ENCODE data around the gene ANLN. TPM values are rescaled to one million over a fixed set of nuclear protein-coding genes. Genes with fewer than 3 reads are reported as not detected.

ANLN gene
- total and polyA plus RNA-seq, 2 donors from 2014 or later: 0.17 to 1.2 TPM

GRCh38 chr7:36473454-36474282 is 84.0 kb downstream of the ANLN start:
- Histone ChIP-seq H3K4me3 (ENCODE audit: low read length in 3 of 3) (no peak overlapping the region), H3K9me3 (ENCODE audit: control insufficient read depth in 2 of 3, insufficient read depth in 1 of 3, low read length in 3 of 3) (no peaks in the 10 kb centered on the region), H3K27ac (ENCODE audit: low read depth in 2 of 2, low read length in 2 of 2) (no peak overlapping the region), H3K4me1 (ENCODE audit: control insufficient read depth in 2 of 3, insufficient read depth in 2 of 3, low read depth in 1 of 3, low read length in 3 of 3) (no peaks in the 10 kb centered on the region), H3K36me3 (ENCODE audit: control insufficient read depth in 2 of 3, insufficient read depth in 3 of 3, low read length in 3 of 3) (no peaks in the 10 kb centered on the region), H3K9ac (ENCODE audit: low read length in 3 of 3) (no peak overlapping the region), H3K27me3 (ENCODE audit: control insufficient read depth, insufficient read depth, low read length) (no peaks in the 10 kb centered on the region)
- FAIRE-seq: no peak
- intact Hi-C loops (cut with DNase I): no loop called here
- peak; percentile 34 for TF ChIP-seq CTCF (IDR thresholded peaks at IDR 0.05; ENCODE audit: borderline replicate concordance, extremely low read depth, insufficient read depth)
- peak in 4 of 5 donors; percentile 19 to 50 (median 45) for DNase-seq

GRCh38 chr7:36474283-36475010 is 84.8 kb downstream of the ANLN start:
- DNase-seq (no peak), FAIRE-seq (no peak)
- no peak overlapping the region for H3K4me3 ChIP-seq (ENCODE audit: low read length in 3 of 3)
- no peaks in the 10 kb centered on the region for H3K36me3 ChIP-seq (ENCODE audit: control insufficient read depth in 2 of 3, insufficient read depth in 3 of 3, low read length in 3 of 3)
- intact Hi-C loops (cut with DNase I): no loop called here
- H3K4me1 ChIP-seq (ENCODE audit: control insufficient read depth in 2 of 3, insufficient read depth in 2 of 3, low read depth in 1 of 3, low read length in 3 of 3): no peaks in the 10 kb centered on the region
- no peak overlapping the region for H3K27ac ChIP-seq (ENCODE audit: low read depth in 2 of 2, low read length in 2 of 2)
- H3K9me3 ChIP-seq (ENCODE audit: control insufficient read depth in 2 of 3, insufficient read depth in 1 of 3, low read length in 3 of 3): no peaks in the 10 kb centered on the region
- no peaks in the 10 kb centered on the region for H3K27me3 ChIP-seq (ENCODE audit: control insufficient read depth, insufficient read depth, low read length)
- no peak overlapping the region for H3K9ac ChIP-seq (ENCODE audit: low read length in 3 of 3)
- TF ChIP-seq CTCF (IDR thresholded peaks at IDR 0.05; ENCODE audit: borderline replicate concordance, extremely low read depth, insufficient read depth): no peak

GRCh38 chr7:36475011-36475342 is 85.3 kb downstream of the ANLN start:
- no peak overlapping the region for H3K27ac ChIP-seq (ENCODE audit: low read depth in 2 of 2, low read length in 2 of 2)
- intact Hi-C loops (cut with DNase I): no loop called here
- no peak for FAIRE-seq

More at GRCh38 chr7:36475011-36475342, 85.3 kb downstream of the ANLN start:
- Histone ChIP-seq H3K9me3 (ENCODE audit: control insufficient read depth in 2 of 3, insufficient read depth in 1 of 3, low read length in 3 of 3) (no peaks in the 10 kb centered on the region), H3K9ac (ENCODE audit: low read length in 3 of 3) (no peak overlapping the region), H3K27me3 (ENCODE audit: control insufficient read depth, insufficient read depth, low read length) (no peaks in the 10 kb centered on the region), H3K4me1 (ENCODE audit: control insufficient read depth in 2 of 3, insufficient read depth in 2 of 3, low read depth in 1 of 3, low read length in 3 of 3) (no peaks in the 10 kb centered on the region), H3K36me3 (ENCODE audit: control insufficient read depth in 2 of 3, insufficient read depth in 3 of 3, low read length in 3 of 3) (no peaks in the 10 kb centered on the region), H3K4me3 (ENCODE audit: low read length in 3 of 3) (no peak overlapping the region)
- DNase-seq: no peak
- TF ChIP-seq CTCF (IDR thresholded peaks at IDR 0.05; ENCODE audit: borderline replicate concordance, extremely low read depth, insufficient read depth): no peak

All from kidney (tissue), 14 donors.